Neural progenitor cell (in vitro differentiated cells): Measurements from ENCODE around the gene PRICKLE2. TPM values are rescaled to one million over a fixed set of nuclear protein-coding genes. Genes with fewer than 3 reads are reported as not detected.

Source experiments
- DNase-seq: peaks from one replicate; pipeline ENCODE4 v3.0.0-alpha.2; 2016; ENCODE audit warnings: low spot score
- H2AFZ ChIP-seq: fragments of 200-600 bp; sonication (generic); replicated peaks from 2 replicates; pipeline ENCODE4 v1.6.1; 2016; ENCODE audit warnings: antibody characterized with exemption
- H3F3A ChIP-seq: fragments of 200-600 bp; sonication (generic); 2 replicates; pipeline ENCODE4 v1.6.1; 2016; ENCODE audit warnings: antibody characterized with exemption, low read depth
- H3K27ac ChIP-seq: fragments of 200-600 bp; sonication (generic); 2 replicates; pipeline ENCODE4 v1.5.1; 2016; ENCODE audit warnings: mild to moderate bottlenecking
- H3K27me3 ChIP-seq: fragments of 200-600 bp; sonication (generic); 2 replicates; pipeline ENCODE4 v1.6.1; 2016; ENCODE audit warnings: mild to moderate bottlenecking, moderate library complexity
- H3K36me3 ChIP-seq: fragments of 200-600 bp; sonication (generic); 2 replicates; pipeline ENCODE4 v1.5.1; 2016
- H3K4me1 ChIP-seq: fragments of 200-600 bp; sonication (generic); 2 replicates; pipeline ENCODE4 v1.6.1; 2016; ENCODE audit warnings: mixed run types
- H3K4me2 ChIP-seq: fragments of 200-600 bp; sonication (generic); 2 replicates; pipeline ENCODE4 v1.6.1; 2016
- H3K4me3 ChIP-seq: fragments of 200-600 bp; sonication (generic); 2 replicates; pipeline ENCODE4 v1.5.1; 2016
- H3K79me2 ChIP-seq: fragments of 200-600 bp; sonication (generic); 2 replicates; pipeline ENCODE4 v1.6.1; 2016; ENCODE audit warnings: low read depth
- H3K9ac ChIP-seq: fragments of 200-600 bp; sonication (generic); 2 replicates; pipeline ENCODE4 v1.6.1; 2016
- H3K9me3 ChIP-seq: fragments of 200-600 bp; sonication (generic); 2 replicates; pipeline ENCODE4 v1.5.1; 2016; ENCODE audit warnings: low read depth
- H4K20me1 ChIP-seq: fragments of 200-600 bp; sonication (generic); 2 replicates; pipeline ENCODE4 v1.6.1; 2016; ENCODE audit warnings: low read depth
- H3K27ac Mint-ChIP-seq: 3 replicates; pipeline ENCODE4 v1.8.0; 2021; ENCODE audit warnings: mixed read lengths
- H3K27me3 Mint-ChIP-seq: 2 replicates; pipeline ENCODE4 v1.8.0; 2022; ENCODE audit warnings: low read depth, mild to moderate bottlenecking, inconsistent platforms, moderate library complexity, mixed read lengths; ENCODE audit not compliant: insufficient read depth
- H3K36me3 Mint-ChIP-seq: 3 replicates; pipeline ENCODE4 v1.8.0; 2021; ENCODE audit warnings: mixed read lengths
- H3K4me1 Mint-ChIP-seq: 3 replicates; pipeline ENCODE4 v1.8.0; 2021; ENCODE audit warnings: mixed read lengths
- H3K4me3 Mint-ChIP-seq: 3 replicates; pipeline ENCODE4 v1.8.0; 2021; ENCODE audit warnings: mild to moderate bottlenecking, moderate library complexity, mixed read lengths
- H3K9me3 Mint-ChIP-seq: 3 replicates; pipeline ENCODE4 v1.8.0; 2020; ENCODE audit warnings: mixed read lengths
- CTCF ChIP-seq: fragments of 200-600 bp; sonication (generic); IDR thresholded peaks from 2 replicates; pipeline ENCODE4 v1.5.1; 2017; ENCODE audit warnings: antibody characterized with exemption, mild to moderate bottlenecking
- EZH2 ChIP-seq: fragments of 200-600 bp; sonication (generic); IDR thresholded peaks from 2 replicates; pipeline ENCODE4 v1.6.1; 2017; ENCODE audit warnings: antibody characterized with exemption, mild to moderate bottlenecking, moderate library complexity
- EZH2phosphoT487 ChIP-seq: fragments of 200-600 bp; sonication (generic); IDR thresholded peaks from 2 replicates; pipeline ENCODE4 v1.6.1; 2017; ENCODE audit warnings: antibody characterized with exemption
- total RNA-seq: library from RNA; depleted of rRNA; stranded (reverse); fragments of >200 nt; gene quantifications from 2 replicates; pipeline ENCODE4 v1.2.3, GENCODE V29; 2015; ENCODE audit warnings: low replicate concordance

Gene PRICKLE2
- total RNA-seq, 1 donor from 2014 or later: 11.5 TPM

- Histone ChIP-seq H4K20me1 (peaks cover 12% of the 10 kb centered on the region), H2AFZ (no peak overlapping the region), H3K27ac (no peak overlapping the region), H3K4me3 (no peak overlapping the region), H3K9me3 (no peaks in the 10 kb centered on the region), H3K9ac (no peak overlapping the region), H3K27me3 (no peaks in the 10 kb centered on the region), H3K79me2 (peaks cover 12% of the 10 kb centered on the region), H3K4me2 (no peak overlapping the region), H3F3A (peaks cover 23% of the 10 kb centered on the region), H3K36me3 (no peaks in the 10 kb centered on the region), H3K4me1 (peaks cover 39% of the 10 kb centered on the region)
- Mint-ChIP-seq H3K4me3 (no peak overlapping the region), H3K4me1 (peaks cover 28% of the 10 kb centered on the region), H3K27ac (no peak overlapping the region), H3K27me3 (no peaks in the 10 kb centered on the region), H3K36me3 (no peaks in the 10 kb centered on the region), H3K9me3 (no peaks in the 10 kb centered on the region)
- DNase-seq: no peak
- TF ChIP-seq EZH2 (no peak), CTCF (no peak), EZH2phosphoT487 (no peak)
These were observed 11.9 kb downstream of the PRICKLE2 start for GRCh38 chr3:64213224-64213878.

GRCh38 chr3:64209866-64210621 lies 15.2 kb downstream of the PRICKLE2 start:
- no peaks in the 10 kb centered on the region for H3K9me3 Mint-ChIP-seq
- no peaks in the 10 kb centered on the region for H3K27me3 Mint-ChIP-seq
- Histone ChIP-seq H4K20me1 (peaks cover 3% of the 10 kb centered on the region), H2AFZ (no peak overlapping the region), H3F3A (no peaks in the 10 kb centered on the region), H3K27ac (no peak overlapping the region), H3K36me3 (no peaks in the 10 kb centered on the region), H3K9ac (no peak overlapping the region), H3K4me2 (no peak overlapping the region), H3K4me1 (peaks cover 15% of the 10 kb centered on the region), H3K79me2 (no peaks in the 10 kb centered on the region), H3K4me3 (no peak overlapping the region), H3K27me3 (no peaks in the 10 kb centered on the region), H3K9me3 (no peaks in the 10 kb centered on the region)
- H3K36me3 Mint-ChIP-seq: no peaks in the 10 kb centered on the region
- TF ChIP-seq CTCF (no peak), EZH2phosphoT487 (no peak), EZH2 (no peak)
- no peak overlapping the region for H3K4me3 Mint-ChIP-seq
- no peak for DNase-seq
- H3K27ac Mint-ChIP-seq: no peak overlapping the region
- H3K4me1 Mint-ChIP-seq: peaks cover 9% of the 10 kb centered on the region

- H3K36me3 Mint-ChIP-seq: no peaks in the 10 kb centered on the region
- Histone ChIP-seq H3K4me2 (no peak overlapping the region), H3K27ac (no peak overlapping the region), H3K27me3 (no peaks in the 10 kb centered on the region), H3K4me1 (peaks cover 8% of the 10 kb centered on the region), H3F3A (no peaks in the 10 kb centered on the region), H3K79me2 (peaks cover 4% of the 10 kb centered on the region), H4K20me1 (peaks cover 3% of the 10 kb centered on the region), H3K9ac (no peak overlapping the region), H2AFZ (no peak overlapping the region), H3K36me3 (no peaks in the 10 kb centered on the region), H3K9me3 (no peaks in the 10 kb centered on the region), H3K4me3 (no peak overlapping the region)
- TF ChIP-seq EZH2phosphoT487 (no peak), EZH2 (no peak), CTCF (no peak)
- H3K27ac Mint-ChIP-seq: no peak overlapping the region
- no peak for DNase-seq
- peaks cover 2% of the 10 kb centered on the region for H3K4me1 Mint-ChIP-seq
- no peaks in the 10 kb centered on the region for H3K9me3 Mint-ChIP-seq
- no peak overlapping the region for H3K4me3 Mint-ChIP-seq
- peaks cover 3% of the 10 kb centered on the region for H3K27me3 Mint-ChIP-seq
These were observed 17.8 kb downstream of the PRICKLE2 start for GRCh38 chr3:64207289-64208080.
